HG02678 (cell line): ENCODE results near the gene MEIOSIN.
A peak's percentile ranks its signal among the peaks of the same experiment; 100 is the strongest.
"Not testable (repeated sequence)": the region's sequence is repeated elsewhere in the genome, so short reads cannot be mapped to it uniquely, and the experiment has no call there.

ENCODE experiments used
- ATAC-seq: cut with Tn5 transposase; IDR thresholded peaks from one replicate; pipeline ENCODE4 v1.9.1; 2021; ENCODE audit warnings: mild to moderate bottlenecking, moderate library complexity; ENCODE audit not compliant: unreplicated experiment

Gene MEIOSIN, protein sequence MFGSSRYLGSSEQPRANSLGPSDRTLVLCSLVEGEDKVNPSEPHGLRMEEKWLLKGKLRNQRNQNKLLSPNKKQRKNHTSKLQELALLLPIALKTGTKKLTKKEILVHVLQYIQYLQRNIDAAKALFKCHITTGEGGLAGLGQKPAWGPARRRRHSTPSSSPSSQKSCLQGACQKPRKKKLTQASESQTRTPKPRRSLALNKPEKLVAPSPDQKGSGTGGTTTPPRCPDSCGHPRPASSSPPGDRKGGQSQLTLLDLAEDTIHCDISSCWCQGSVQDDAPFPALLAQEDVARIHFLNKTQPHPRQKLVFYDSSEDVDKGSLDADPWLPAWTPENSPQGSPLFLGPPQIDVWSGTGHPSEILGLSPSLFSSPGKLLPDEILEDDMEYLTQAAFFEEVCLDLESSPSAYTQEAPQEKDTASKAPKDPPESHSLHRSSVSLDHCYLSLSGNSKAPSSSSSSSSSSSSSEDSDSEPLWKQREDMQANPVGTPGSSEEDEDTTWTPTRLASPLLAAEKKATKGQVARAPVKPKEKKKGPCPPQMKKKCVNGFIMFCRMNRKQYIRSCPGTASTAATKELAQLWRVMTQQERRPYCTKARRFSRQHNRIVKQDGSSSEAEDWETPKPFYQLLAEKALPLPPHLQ

DNA sequence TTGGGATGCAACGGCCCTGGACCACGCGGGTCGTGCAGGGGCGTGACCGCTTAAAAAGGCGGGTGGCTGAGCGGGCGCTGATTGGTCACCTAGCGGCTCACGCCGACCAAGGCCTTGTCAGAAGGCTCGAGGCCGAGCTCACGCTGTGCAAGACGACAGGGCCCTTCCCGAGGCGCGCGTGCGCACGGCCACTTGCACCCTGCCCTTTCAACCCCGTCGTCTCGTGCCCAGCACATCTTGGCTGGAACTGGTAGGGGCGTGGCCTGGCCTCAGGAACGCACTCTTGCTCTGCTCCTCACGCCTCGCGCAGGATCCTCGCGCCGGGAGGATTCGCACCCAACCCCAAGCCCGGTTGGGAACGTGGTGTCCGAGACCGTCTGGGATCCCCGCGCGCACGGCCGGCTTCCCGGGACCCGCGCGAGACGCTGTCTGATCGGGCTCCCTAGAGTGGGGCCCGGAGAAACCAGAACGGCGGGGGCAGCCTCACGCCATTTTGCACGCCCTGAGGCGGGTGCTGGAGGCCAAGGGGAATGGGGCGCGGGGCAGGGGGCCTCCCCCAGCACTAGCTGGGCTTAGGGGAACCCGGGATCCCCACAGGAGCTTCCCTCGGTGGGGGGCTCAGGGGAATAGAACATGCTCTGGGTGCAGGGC, at the start of gene MEIOSIN:
MEIOSIN (plus strand) TSS at position 280 of the 651 bp plus-strand sequence. CDS start 1,938 bp downstream, outside the sequence.
- no peak for ATAC-seq

DNA sequence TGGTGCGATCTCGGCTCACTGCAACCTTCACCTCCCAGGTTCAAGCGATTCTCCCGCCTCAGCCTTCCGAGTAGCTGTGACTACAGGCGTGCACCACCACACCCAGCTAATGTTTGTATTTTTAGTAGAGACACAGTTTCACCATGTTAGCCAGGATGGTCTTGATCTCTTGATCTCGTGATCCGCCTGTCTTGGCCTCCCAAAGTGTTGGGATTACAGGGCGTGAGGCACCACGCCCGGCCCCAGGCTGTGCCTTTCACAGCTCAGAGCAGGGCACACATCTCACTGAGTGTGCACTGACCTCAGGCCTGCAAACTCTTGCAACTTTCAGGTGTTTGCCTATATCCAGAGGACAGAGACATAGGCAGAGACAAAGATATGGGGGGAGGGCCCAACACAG, 48.2 kb upstream of the MEIOSIN start:
- not testable (repeated sequence) for ATAC-seq

DNA sequence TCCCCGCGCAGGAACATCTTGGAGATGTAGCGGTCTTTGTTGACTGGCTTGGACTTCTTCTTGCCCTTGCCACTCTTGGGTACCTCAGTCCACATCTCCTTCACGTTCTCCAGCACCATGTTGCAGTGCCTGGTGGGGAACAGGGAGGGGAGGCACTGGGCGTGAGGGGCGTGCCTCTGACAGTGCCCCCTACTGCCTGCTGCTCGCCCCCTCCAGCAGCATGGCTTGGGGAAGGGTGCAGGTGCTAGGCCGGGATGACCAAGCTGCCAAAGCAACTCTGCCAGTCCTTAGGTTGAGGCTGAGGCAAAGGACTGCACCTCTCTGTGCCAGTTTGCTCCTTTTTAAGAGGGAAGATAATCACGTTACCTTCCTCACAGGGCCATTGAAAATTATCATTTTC, 45.6 kb upstream of the MEIOSIN start:
- ATAC-seq, result no peak

DNA sequence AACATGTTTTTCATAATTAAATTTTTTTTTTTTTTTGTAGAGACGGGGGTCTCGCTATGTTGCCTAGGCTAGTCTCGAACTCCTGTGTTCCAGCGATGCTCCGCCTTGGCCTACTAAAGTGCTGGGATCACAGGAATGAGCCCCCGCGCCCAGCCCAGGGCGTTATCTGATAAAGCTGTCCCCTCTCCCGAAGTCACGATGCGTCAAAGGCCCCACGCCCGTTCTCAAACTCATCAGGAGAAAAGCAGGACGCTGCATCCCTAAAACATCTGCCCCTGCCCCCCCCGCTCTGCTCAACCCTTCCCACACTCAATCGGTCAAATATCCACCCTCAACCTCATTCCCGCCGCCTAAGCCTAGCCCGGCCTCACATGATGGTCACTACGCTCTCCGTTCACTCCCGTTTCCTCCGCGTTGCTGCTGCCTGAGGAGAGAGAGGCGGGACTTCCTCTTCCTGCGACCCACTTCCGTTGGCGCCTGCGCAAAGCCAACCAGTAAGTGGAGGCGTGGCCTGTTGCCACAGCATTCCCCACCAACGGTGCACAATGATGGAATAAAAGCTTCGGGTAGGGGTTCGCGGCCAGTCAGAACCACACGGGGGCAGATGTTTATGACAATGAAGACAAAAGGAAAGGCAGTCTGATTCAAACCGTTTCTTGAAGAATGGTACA, 41.6 kb upstream of the MEIOSIN start, which contains the start of gene SNRPD2:
SNRPD2 (minus strand) TSS at position 438 of the 671 bp plus-strand sequence; CDS start at position 373, 65 bp downstream.
- peak; percentile 53 for ATAC-seq

DNA sequence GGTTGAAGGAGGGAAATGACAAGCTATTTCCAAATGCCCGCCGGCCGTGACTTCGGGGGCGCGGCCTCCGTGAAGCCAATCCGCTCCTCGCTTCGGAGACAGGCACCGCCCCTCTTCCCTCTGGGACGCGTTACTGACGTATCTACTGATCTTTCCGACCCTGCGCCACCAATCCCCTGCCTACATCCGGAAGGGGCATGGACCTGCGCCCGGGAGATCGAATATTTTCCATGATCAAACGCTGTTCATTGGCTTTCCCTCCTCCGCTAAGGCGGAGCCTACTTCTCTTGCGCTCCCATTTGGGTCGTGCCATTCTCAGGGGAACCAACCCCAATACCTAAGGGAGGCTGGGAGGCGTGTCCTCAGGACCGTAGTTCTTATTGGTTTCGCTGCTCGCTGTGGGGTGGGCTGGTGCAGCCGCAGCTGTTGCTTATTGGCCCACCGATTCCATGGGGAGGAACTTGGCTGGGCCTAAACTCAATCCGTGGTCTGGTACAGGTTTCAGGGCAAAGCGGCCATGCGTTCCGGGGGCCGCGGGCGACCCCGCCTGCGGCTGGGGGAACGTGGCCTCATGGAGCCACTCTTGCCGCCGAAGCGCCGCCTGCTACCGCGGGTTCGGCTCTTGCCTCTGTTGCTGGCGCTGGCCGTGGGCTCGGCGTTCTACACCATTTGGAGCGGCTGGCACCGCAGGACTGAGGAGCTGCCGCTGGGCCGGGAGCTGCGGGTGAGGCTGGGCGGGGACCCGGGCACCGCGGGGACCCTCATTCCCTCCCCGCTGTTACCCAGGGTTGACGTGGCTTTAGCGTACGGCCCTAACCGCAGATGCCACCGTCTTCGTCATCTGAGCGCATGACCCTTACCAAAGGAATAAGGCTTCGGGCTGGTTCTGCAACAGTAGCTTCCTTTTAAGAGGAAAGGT, 40.8 kb upstream of the MEIOSIN start, which contains the start of gene QPCTL:
QPCTL (plus strand) TSS at position 480 of the 919 bp plus-strand sequence; CDS start at position 518, 38 bp downstream.
- peak; percentile 87 for ATAC-seq

DNA sequence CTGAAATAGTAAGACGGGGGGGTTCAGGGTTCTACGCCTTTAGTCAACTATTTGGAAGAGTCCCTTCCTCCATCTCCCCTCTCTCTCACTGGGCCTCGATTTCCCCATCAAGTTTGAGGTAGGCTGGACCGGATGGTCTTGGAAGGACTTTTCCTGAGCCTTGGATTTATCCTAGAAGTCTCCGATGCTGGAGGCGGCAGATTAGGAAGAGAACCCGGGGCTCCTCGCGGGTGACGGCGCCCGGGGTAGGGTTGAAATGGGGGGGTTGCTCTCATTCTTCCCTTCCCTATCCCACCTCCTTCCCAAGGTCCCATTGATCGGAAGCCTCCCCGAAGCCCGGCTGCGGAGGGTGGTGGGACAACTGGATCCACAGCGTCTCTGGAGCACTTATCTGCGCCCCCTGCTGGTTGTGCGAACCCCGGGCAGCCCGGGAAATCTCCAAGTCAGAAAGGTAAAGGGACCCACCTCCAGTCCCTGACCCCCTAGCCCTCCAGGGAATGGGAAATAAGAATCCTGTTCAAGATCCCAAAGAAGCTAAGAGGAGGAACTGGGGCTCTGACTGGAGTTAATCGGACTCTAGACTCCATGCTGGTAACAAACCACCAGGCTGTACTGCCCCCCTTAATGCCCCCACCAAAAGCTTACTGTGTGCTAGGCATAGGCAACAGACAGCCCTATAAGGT, 40.0 kb upstream of the MEIOSIN start:
- no peak for ATAC-seq

DNA sequence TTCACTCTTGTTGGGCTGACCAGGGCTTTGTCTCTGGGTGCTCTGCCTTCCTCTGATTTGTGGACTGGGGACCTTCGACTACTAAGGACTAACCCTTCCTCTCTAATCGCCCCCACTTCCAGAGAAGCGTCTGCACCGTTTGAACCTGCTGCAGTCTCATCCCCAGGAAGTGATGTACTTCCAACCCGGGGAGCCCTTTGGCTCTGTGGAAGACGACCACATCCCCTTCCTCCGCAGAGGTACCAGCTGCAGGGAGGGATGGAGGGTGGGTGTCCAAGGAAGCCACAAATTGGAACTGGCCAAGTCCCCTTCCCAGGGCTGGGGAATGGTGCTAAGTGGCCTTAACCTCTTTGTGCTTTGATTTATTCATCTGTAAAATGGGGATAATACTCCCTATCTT, 31.6 kb upstream of the MEIOSIN start:
- ATAC-seq, result no peak

DNA sequence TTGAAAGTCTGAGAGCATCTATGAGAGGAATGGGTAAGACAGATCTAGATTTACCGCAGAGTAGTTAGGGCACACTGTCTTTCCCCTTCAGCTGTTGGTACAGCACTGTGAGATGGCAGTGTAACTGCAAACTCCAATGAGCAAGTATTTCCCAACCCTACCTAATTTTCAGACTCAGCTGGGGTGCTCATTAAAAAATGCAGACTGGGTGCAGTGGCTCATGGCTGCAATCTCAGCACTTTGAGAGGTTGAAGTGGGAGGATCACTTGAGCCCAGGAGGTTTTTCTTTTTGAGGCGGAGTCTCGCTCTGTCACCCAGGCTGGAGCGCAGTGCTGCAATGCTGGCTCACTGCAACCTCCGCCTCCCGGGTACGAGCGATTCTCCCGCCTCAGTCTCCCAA, 28.1 kb upstream of the MEIOSIN start:
- no peak for ATAC-seq

DNA sequence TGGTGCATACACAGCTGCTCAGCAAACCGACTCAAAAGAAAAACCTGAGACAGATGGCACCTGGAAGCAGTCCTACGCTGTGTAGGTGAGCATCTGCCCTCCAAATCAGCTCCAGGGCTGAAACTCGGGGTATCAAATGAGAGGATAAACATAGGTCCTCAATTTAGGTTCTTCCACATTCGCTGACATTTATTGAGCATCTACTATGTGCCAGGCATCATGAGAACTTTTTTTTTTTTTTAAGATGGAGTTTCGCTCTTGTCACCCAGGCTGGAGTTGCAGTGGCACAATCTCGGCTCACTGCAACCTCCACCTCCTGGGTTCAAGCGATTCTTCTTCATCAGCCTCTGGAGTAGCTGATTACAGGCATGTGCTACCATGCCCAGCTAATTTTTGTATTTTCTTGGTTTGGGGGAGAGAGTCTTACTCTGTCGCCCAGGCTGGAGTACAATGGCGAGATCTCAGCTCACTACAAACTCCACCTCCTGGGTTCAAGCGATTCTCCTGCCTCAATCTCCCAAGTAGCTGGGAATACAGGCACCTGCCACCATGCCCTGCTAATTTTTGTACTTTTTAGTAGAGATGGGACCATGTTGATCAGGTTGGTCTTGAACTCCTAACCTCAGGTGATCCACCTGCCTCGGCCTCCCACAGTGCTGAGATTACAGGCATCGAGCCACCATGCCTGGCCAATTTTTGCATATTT, 27.4 kb upstream of the MEIOSIN start:
- no peak for ATAC-seq

DNA sequence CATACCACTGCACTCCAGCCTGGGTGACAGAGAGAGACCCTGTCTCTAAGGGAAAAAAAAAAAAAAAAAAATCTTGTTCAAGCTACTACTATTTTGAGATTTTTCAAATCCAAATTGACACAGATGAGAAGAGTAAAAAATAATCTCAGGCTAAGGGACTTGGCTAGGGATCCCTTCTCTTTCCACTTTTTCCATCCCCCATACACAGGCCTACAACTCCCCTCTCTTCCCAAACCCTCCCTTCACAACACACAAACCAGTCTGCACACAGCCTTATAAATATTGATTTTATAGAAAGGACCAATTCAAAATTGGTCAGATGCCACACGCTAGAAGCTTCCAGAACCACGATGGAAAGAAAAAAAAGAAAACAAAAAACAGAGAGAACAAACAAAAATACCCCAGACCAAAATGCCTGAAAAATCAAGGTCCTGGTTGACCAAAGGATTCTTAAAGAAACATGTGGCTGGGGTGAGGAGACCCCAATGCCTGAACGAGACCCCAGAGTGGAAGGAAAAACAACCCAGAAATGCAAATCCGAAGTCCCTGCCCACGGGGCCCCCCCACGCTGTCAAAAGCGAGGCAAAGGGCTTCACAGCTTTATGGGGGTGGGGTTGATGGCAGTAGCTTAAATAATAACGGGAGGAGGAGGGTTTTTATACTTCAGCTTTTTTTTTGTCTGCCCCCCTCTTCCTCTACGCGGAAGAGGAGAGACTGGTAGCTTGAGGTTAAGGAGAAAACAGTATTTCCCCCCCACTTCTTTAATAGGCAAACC, 22.7 kb upstream of the MEIOSIN start:
- no peak for ATAC-seq

DNA sequence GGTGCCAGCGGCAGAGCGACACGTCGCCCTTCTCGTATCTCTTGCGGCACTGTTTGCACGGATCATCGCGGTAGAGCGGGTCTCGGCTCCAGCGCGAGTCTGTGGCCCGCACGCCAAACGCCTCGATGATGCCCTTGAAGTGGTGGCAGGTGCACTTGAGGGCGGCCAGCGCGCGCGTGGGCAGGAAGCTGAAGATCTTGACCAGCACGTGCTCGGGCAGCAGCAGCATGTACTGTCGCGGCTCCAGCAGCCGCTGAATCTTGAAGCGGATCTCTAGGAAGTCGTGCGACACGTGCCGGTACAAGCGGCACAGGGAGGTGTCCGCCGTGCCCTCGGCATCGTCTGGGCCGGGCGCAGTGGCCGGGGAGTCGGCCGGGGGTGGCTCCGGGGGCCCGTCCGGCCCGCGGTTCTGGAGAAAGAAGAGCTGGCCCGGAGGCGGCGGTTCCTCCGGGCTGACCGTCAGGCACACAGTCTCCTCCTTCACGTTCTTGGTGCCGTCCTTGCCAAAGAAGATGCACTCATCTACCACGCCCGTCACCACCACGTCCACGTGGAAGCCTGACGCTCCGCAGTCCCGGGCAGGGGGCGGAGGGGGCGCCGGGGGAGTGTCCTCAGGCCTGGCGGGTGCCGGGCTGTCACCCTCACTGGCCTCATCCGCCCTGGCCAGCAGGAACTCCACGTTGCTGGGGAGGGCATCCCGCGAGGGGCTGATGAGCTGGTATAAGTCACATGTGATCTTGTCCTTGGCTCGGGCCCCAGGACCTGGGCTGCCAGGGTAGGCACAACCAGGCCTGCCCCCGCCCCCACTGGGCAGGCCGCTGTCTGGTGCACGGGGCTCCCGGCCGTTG, 21.2 kb upstream of the MEIOSIN start:
- no peak for ATAC-seq

DNA sequence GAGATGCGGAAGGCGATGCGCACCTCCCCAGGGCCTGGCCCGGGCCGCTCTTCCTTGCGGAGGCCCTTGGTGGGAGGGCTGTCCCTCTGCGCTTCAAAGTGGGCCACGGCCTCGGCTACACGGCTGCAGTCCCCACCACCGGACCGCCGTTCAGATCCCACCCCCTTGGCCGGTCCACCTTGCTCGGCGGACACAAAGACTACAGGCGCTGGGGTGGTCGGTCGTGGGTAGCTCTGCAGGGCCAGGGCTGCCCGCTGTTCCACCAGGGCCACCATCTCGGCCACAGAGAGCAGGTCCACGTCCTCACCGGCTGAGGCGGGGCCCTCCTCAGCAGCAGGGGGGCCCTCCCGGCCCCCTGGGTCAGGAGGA, 20.6 kb upstream of the MEIOSIN start:
- no peak for ATAC-seq

DNA sequence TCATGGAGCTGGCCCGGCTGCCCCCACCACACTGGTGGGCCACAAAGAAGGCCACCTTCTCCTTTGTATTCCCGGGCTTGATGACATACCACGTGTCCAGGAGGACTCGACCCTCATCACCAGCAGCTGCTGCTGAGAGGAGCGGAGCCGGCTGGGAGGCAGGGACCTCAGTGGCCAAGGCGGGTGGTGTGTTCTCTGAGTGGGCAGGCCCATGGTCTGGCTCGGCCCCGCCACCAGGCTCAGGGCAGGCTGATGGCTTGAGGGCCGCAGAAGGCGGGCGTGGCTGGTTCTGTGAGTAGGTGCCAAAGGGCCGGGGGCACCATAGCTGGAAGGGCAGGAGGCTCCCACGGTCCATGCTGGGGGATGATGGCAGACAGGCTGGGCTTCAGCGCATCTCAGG, 20.1 kb upstream of the MEIOSIN start:
- ATAC-seq, result no peak

DNA sequence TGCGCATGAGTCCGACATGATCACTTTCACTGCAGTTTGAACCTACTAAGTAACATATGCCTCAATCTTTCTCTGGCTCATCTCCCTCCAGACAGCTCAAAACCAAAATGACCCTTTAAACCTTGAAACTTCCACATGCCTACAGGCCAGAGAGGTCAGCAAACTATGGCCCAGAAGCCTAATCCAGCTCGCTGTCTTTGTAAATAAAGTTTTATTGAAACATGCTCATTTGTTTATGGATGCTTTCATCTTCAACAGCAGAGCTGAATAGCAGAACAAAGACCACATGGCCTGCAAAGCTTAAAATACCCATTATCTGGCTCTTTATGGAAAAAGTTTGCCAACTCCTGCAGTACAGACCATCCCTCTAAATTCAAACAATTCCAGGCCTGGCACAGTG, 18.1 kb upstream of the MEIOSIN start:
- ATAC-seq, result no peak

DNA sequence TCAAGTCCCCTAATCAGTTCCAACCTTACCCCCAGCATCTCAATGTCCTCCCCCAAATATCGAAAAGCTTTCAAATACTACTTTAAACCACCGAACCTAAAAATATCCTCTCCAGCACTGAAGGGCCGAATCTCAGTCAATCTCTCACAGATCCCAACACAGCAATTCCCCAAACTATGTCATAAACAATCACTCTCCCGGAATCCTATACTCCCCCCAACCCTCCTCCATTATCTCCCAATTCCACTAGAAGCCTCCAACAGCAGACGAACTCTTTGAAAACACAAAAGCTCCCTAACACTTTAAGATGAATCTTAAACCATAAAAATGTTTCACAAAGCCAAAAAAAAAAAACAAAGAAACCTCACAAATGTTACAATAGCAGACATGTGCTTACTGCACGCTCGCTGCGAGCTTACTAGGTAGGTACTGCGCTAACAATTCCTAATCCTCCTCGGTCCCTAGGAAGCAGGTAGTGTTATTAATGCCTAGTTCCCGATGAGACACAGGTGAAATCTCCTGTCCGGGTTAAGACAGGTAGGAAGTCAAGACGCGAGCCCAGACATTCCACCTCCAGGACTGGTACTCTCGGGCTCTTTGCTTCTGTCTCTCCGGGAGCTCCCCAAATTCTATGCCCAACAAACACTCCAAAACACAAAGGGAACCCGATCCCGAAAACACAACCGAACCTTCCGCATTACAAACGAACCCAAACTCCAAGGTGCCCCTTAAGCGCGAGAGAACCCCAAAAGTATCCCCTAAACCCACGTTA, 16.7 kb upstream of the MEIOSIN start:
- ATAC-seq, result no peak
